Stimulated activated CD8-positive, alpha-beta memory T cell treated with anti-CD3 and anti-CD28 coated beads, Interleukin-7, amount 100 ng/mL, for 4 hours (primary cell): ENCODE measurements around the gene LCN2.

Experiments used
- DNase-seq, 2 donors: peaks; one replicate each; pipeline ENCODE4 v3.0.0-alpha.2; 2020; ENCODE audit warnings: low read depth in 2 of 2

Gene LCN2

GRCh38 chr9:128149951-128150593, 819 bp downstream of the LCN2 start:
- DNase-seq, result no peak

DNA sequence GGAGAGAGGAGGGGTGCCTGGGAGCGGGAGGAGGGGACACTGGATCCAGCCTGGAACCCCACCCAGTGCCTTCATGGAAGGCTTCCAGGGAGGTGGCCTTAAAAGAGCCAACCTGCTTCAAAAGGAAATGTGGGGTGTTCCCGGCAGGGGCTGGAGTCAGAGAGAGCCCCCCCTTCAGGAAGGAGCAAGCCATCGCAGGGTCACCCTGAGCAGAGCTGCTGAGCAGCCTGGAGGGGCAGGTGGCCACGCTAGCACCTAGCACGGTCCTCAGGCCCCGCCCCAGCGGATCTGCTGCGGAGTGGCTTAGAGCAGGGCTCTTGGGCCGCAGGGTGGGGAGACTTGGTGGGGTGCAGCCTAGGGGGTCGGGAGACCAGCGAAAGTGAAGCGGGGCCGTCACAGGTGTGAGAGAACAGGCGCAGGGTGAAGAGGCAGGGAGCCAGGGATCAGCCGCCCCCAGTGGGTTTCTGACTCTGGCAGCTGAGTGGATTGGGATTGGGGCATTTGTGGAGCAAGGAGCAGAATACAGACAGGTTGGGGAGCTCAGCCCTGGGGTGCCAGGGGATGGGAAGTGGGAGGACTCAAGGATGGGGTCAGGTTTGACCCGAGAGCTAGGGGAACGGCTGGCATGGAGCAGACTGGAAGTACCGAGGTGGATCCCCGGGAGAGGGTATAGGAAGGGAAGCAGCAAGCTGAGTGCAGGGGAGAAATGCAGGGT, 1.5 kb downstream of the LCN2 start:
- DNase-seq, result no peak

DNA sequence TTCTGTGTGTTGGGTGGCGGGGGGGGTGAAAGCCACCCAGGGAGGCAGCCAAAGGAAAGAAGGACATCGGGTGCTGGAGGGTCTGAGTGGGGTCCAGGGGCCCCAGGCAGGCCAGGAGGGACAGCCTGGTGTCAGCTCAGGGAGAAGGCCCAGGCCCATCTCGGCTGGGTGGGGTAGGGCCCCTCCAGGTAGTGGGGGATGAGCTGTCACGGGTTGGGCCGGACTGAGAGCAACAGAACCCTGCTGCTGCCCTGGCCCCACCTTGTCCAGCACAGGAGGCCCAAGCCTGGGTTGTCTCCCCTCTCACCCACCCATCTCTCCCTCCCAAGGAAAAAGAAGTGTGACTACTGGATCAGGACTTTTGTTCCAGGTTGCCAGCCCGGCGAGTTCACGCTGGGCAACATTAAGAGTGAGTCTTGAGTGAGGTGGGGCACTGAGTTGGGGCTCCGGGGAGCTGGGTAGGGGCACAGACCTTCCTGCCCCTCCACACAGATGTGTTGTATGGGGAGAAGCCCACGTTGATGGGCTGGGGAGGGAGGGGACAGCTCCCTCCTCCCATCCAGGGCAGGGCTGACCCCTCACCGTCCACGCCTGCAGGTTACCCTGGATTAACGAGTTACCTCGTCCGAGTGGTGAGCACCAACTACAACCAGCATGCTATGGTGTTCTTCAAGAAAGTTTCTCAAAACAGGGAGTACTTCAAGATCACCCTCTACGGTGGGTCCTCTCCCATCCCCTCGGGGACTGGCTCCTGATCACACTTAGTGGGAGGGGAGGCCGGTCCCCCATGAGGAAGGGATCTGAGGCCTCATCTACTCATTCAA, 2.3 kb downstream of the LCN2 start:
- no peak for DNase-seq

DNA sequence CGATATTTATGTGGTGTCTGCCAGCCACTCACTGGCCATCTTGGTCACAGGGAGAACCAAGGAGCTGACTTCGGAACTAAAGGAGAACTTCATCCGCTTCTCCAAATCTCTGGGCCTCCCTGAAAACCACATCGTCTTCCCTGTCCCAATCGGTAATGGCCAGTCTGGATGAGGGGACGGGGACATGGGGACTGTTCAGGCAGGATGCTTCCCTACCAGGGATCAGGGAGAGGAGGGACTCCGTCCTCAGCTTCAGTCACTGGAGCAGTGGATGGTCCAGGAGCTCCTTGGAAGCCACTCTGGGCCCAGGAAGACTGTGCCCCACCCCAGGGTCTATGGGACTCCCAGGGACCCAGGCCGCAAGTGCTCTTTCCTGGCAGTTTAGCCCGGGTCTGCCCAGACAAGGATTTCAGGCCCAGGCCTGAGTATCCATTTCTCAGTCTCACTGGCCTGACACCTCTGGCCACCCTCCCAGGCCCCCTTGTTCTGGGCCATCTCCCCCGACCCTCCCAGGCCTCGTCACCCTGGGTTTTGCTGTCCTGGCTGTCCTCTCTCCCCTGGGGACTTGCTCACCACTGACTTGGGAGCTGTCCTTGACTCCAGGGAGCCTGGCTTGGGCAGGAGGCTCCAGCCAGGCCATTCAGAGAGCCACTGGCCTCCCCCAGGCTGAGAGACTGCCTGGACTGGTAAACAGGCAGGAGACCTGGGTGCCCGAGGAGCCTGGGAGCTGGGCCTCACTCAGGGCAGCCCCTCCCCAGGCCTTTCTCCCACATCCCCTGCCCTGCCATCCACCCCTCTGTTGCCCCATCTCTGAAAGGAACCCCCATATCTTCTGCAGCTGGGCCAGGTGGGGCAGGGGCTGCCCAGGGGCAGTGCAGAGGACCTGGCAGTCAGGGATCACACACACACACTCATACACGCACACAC, 3.1 kb downstream of the LCN2 start:
- no peak for DNase-seq

GRCh38 chr9:128153060-128153946, 4.0 kb downstream of the LCN2 start:
- no peak for DNase-seq

DNA sequence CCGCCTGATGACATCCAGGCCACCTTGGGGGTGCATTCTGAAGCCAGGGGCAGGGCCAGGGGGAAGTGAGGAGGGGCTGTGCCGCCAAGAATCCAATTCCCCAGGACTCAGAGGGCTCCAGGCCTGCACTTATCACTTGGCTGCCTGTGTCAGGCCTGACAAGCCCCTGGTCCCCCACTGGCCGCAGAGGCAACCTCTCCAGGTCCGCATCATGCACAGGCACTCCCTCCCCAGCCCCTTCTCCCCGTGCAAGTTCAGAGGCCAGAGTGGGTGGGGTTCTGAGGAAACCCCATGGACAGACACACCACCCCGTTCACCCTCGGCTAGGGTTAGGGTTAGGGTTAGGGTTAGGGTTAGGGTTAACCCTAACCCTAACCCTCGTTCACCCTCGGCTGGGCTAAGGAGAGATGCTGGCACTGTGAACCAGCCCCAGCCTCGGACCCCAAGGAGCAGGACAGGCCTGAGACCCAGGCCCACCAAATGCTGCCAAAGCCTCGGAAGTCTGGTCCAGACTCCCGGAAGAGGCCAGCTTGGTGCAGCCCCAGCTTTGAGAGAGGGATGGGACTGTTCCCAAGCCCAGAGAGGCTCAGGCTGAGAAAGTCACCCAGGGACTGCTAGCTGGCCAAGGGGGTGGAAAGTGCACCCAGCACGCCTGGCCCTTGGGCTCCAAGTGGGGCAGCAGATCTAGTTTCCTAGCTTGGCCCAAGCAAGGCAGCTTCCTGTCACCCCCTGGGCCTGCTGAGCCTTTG, 4.9 kb downstream of the LCN2 start:
- no peak for DNase-seq

DNA sequence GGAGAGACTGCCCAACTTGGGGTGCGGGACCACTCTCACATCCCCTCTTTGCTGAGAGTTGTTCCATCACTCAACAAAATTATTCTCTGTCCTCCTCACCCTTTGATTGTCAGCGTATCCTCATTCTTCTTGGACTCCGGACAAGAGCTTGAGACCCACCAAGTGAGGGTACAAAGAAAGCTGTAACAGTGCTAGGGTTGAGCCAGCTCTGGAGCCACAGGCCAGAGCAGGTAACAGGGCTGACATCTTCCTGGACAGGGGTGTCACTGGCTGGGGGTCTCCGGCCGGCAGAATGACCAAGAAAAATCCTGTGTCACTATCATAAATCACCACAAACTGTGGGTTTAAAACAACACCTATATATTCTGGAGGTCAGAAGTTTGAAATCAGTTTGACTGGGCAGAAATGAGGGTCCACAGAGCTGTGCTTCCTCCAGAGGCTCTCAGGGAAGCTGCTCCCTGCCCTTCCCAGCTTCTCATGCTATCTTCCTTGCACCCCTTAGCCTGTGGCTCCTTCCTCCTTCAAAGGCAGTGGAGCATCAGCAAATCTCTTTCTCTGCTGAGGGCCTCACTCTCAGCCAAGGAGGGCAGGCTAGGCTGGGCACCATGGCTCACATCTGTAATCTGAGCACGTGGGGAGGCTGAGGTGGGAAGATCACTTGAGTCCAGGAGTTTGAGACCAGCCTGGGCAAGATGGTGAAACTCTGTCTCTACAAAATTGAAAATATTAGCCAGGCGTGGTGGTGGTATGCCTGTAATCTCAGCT, 6.7 kb downstream of the LCN2 start:
- no peak for DNase-seq

- peak in 1 of 2 donors; percentile 26 for DNase-seq
These were observed 10.2 kb downstream of the LCN2 start for GRCh38 chr9:128159522-128159783.

DNA sequence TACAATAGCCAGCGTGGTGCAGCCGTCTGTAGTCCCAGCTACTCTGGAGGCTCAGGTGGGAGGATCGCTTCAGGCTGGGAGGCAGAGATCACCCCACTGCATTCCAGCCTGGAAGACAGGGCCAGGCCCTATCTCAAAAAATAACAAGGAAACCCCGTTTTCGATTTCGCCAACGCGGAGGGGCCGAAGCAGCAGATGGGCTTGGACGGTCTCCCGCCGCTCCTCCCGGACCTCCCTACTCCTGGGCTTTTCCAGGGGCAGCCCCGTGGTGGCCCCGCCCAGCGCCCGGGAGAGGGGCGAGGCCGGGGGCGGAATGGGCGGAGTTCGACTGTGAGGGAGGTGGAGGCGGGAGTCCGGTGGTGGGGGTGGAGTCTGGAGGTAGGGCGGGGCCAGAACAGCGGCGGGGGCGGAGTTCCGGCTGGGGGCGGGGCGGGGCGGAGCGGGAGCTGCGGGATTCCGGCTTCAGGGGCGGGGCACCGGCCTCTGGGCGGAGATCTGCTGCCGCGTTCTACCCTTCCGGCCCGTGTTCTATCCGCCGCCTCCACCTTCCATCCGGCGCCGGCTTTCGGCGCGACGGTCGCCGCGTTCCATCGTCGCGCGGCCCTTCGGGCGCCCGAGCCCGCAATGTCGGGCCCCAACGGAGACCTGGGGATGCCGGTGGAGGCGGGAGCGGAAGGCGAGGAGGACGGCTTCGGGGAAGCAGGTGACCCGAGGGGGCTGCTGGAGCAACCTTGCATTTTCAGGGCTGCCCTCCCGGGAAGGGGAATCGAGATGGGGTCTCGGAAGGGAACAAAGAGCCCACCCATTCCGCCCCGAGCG, 10.7 kb downstream of the LCN2 start, which contains the start of gene BBLN:
BBLN (plus strand) TSS at position 482 of the 819 bp plus-strand sequence; CDS start at position 625, 143 bp downstream.
- peak; percentile 82 to 90 for DNase-seq

- DNase-seq, result peak; percentile 43 to 65
These were observed 11.3 kb downstream of the LCN2 start for GRCh38 chr9:128160603-128160987.

DNA sequence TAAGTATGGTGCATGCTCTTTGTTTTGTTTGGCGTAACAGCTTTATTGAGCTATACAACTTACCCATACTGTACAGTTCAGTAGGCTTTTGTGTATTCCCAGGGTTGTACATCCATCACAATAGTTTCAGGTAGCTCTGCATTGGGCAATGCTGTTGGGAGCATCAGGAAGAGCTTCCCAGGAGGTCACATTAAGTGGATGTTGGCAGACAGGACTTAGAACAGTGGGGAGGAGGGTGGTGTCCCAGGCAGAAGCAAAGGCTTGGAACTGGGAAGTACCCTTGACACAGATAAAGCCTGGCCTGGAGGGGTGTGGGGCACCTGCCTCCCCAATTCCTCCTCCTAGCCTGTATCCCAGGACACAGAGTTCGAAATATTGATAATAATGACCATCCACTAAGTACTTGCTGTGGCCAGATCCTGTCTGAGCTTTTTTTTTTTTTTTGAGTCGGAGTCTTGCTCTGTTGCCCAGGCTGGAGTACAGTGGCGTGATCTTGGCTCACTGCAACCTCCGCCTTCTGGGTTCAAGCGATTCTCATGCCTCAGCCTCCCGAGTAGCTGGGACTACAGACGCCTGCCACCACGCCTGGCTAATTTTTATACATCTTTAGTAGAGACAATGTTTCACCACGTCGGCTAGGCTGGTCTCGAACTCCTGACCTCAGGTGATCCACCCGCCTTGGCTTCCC, 12.1 kb downstream of the LCN2 start:
- no peak for DNase-seq

DNA sequence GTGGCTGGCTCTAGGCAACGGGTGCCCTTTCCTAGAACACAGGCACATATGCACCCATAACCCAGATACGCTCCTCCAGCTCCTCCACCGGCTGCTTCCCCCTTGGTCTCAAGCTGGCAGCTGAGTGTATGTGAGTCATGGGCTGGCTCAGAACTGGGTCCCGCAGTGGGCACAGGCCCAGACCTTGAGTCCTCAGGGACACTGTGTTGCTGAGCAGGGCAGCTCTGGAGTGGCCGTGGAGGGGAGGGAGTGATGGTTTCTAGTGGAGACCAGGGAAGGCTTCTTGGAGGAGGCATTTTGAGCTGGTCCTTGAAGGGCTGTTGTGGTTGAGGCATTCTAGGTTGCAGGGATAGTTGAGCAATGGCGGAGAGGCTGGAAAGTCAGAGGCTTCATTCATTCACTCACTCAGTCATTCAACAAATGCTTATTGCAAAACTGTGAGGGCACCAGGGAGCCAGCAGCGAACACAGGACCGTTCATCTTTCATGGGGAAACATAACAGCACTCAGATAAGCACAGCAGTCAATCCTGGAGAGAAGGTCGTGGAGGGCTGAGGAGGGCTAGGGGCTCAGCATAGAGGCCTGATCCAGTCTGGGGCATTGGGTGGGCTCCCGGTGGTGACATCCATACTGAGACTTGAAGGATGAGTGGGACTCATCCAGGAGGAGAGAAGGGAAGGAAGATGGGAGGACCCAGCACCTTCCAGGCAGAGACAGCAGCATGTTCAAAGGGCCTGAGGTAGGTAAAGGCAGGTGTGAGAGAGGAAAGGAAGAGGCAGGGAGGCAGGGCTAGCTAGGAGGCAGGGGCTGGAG, 13.2 kb downstream of the LCN2 start:
- no peak for DNase-seq

GRCh38 chr9:128163027-128163515, 13.8 kb downstream of the LCN2 start:
- DNase-seq, result no peak

GRCh38 chr9:128163523-128164306, 14.5 kb downstream of the LCN2 start:
- DNase-seq, result no peak

GRCh38 chr9:128164307-128164885, 15.1 kb downstream of the LCN2 start:
- no peak for DNase-seq

DNA sequence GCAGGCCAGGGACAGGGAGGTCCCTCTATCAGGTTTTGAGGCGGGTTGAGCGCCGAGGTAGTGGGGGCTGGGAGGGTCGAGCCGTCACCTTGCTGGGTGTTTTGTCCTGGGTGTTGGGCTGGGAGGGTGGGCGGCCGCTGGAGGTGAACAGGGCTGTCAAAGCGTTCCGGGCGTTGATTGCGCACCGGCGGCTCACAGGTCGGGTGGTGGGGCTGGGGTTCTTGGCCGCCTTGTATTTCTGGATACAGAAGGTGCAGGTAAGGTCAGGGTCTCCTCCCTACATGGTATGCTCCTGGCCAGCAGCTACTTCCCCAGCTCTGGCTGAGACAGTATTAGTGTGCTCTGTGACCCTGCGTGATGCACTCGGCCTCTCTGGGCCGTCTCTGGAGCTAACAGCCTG, 16.9 kb downstream of the LCN2 start:
- no peak for DNase-seq
